Prostate gland (tissue), 1 donor: ENCODE results near the gene PWP1.

Experiments
- POLR2A ChIP-seq: fragments of 450-650 bp; IDR thresholded peaks from one replicate; pipeline ENCODE4 v1.6.1; 2016; ENCODE audit warnings: antibody characterized with exemption, mild to moderate bottlenecking
- POLR2AphosphoS5 ChIP-seq: sonication (generic); formaldehyde crosslinking; IDR thresholded peaks from one replicate; pipeline ENCODE4 v1.6.1; 2017; ENCODE audit warnings: antibody characterized with exemption

- TF ChIP-seq POLR2A (no peak), POLR2AphosphoS5 (no peak)
Measured at GRCh38 chr12:107641154-107641553, 44.4 kb upstream of the PWP1 start.
